GM18867 (cell line): Measurements from ENCODE around the gene HAUS7.

Experiments used
- ATAC-seq: cut with Tn5 transposase; IDR thresholded peaks from one replicate; pipeline ENCODE4 v1.9.1; 2021; ENCODE audit warnings: mild to moderate bottlenecking, moderate library complexity; ENCODE audit not compliant: unreplicated experiment

Gene HAUS7

DNA sequence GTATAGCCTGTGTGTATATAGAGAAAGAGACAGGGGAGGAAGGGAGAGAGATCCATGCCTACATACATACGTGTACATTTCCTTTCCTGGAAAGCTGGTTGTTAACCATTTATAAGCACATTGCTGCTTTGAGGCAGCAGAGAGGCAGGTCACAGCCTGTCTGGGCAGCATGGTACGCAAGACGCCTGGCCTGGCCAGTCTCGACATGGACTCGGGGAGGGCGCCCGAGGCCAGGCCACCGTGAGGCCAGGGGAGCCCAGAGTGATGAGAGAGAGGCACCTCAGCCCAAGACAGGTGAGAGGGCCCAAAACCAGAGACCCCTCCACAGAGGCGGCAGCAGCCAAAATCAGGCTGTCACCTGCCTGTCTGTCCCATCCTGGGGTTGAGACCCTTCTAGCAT is 28.4 kb downstream of the HAUS7 start:
- ATAC-seq = no peak

DNA sequence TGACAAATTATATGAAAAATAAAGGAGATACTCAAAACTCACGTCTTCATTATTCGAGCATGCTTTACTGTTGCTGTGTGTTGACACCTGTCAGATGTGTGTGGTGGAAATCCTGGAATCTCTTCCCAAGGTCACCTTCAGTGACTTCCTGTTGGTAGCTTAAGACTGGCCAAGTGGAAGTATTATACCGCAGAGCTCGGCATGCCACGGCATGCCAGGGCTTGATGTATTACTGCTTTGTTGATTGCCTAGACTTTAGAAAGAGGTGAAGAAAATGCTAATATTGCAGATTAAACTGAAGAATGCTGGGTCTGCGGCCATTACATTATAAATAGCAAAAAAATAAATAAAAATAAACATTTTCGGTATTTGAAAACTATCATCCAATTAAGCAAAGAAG is 29.1 kb downstream of the HAUS7 start:
- ATAC-seq = no peak

GRCh38 chrX:153440556-153441135 is 29.7 kb downstream of the HAUS7 start:
- ATAC-seq = no peak

GRCh38 chrX:153439977-153440376 is 30.4 kb downstream of the HAUS7 start:
- no peak for ATAC-seq

GRCh38 chrX:153438532-153438931 is 31.8 kb downstream of the HAUS7 start:
- ATAC-seq = no peak

DNA sequence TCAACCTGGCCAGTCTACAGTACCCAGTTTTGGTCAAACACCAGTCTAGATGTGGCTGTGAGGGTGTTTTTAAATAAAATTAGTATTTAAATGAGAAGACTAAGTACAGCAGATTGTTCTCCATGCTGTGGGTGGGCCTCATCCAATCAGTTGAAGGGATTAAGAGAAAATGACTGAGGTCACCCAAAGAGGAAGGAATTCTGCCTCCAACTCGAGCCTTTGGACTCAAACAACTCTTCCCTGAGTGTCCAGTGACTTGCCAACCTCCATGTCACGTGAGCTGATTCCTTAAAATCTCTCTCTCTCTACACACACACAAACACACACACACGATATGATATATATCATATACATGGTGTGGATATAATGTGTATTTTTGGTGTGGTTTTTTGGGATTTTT is 34.5 kb downstream of the HAUS7 start:
- ATAC-seq = no peak

DNA sequence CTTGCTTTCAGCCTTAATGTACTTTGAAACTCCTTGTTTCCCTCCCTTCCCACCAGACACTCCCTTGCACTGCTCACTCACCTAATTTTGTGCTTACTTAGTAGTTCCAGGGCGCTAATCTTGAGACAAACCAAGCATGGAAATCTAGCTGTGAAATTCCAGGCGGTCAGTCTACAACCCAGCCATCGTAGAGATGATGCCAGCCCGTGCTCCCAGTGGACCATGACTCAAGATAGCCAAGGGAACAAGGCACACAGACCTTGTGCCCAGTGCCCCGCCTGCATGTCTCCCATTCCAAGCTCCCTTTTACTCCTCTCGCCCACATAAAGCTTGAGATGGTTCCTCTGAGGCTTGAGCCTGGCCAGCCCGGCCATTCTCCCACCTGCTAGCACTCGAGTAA is 35.6 kb downstream of the HAUS7 start:
- no peak for ATAC-seq

DNA sequence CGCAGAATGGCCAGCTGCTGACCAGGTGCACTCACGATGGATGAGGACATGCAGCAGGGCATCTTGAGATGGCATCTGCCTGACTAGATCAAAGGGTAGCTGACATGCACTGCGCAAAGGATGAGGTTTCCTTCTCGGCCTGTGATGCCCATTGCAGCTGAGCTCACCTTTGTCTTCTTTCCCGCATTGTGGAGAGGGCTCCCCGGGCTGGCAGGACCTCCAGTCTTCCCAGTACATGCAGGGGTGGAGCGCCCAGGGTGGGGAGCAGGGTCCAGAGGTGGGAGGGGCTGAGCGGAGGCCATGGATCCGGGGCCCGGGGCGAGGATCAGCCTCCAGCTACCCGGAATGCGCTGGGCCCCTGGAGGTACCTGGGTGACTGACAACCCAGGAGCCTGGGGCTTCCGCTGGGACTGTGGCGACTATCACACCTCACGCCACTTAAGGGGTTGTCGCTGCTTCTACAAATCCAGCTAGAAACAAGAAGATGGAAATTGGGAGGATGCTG is 36.5 kb downstream of the HAUS7 start:
- no peak for ATAC-seq

DNA sequence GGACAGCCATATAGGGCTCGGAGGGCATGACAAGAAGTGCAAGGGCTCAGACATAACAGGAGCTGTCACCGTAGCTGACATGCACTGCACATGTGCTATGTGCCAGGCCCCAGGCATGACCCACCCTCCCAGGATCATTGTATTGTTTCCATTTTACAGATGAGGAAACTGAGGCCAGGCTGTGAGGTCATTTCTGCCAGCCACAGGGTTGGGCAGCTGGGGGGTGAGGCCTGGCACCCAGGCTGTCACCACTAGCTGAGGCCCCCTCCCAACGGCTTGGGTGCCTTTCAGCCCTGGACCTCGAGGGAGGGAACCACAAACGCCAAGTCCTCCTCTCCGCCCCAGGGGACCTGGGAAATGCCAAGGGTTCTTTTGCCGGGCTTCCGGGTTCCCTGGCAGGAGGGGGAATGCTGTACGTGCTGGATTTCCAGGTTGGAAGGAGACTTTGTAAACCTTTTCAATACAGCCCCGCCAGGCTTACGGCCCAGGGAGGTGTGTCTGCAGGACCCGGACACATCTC is 37.2 kb downstream of the HAUS7 start:
- ATAC-seq = no peak

- ATAC-seq = no peak
These were observed 39.6 kb downstream of the HAUS7 start for GRCh38 chrX:153430796-153431195.

DNA sequence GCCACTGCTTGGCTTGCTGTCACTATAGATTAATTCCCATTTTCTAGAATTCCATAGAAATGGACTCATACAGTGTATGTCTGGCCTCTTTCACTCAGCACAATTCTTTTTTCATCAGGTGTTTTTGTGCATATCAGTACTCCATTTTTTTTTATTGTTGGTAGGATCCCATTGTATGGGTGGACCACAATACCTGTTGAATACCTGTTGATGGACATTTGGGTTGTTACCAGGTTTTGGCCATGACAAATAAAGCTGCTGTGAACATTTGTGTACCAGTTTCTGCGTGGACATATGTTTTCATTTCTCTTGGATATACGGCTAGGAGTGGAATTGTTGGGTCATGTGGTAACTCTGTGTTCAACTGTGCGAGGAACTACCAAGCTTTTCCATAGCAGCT is 44.2 kb downstream of the HAUS7 start:
- ATAC-seq = no peak

- no peak for ATAC-seq
These were observed 46.7 kb downstream of the HAUS7 start for GRCh38 chrX:153423652-153424051.

- no peak for ATAC-seq
These were observed 48.5 kb downstream of the HAUS7 start for GRCh38 chrX:153421856-153422255.

DNA sequence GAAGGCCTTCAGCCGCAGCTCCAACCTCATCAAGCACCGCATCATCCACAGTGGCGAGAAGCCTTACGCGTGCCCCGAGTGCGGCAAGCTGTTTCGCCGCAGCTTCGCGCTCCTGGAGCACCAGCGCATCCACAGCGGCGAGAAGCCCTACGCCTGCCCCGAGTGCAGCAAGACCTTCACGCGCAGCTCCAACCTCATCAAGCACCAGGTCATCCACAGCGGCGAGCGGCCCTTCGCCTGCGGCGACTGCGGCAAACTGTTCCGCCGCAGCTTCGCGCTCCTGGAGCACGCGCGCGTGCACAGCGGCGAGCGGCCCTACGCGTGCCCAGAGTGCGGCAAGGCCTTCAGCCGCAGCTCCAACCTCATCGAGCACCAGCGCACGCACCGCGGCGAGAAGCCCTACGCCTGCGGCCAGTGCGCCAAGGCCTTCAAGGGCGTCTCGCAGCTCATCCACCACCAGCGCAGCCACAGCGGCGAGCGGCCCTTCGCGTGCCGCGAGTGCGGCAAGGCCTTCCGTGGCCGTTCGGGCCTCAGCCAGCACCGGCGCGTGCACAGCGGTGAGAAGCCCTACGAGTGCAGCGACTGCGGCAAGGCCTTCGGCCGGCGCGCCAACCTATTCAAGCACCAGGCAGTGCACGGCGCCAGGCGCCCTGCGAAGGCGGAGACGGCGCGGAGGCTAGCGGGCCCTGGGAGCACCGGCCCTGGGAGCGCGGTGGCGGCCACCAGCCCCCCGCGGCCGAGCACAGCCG is 49.4 kb downstream of the HAUS7 start:
- no peak for ATAC-seq

- no peak for ATAC-seq
These were observed 52.7 kb downstream of the HAUS7 start for GRCh38 chrX:153417637-153418036.

DNA sequence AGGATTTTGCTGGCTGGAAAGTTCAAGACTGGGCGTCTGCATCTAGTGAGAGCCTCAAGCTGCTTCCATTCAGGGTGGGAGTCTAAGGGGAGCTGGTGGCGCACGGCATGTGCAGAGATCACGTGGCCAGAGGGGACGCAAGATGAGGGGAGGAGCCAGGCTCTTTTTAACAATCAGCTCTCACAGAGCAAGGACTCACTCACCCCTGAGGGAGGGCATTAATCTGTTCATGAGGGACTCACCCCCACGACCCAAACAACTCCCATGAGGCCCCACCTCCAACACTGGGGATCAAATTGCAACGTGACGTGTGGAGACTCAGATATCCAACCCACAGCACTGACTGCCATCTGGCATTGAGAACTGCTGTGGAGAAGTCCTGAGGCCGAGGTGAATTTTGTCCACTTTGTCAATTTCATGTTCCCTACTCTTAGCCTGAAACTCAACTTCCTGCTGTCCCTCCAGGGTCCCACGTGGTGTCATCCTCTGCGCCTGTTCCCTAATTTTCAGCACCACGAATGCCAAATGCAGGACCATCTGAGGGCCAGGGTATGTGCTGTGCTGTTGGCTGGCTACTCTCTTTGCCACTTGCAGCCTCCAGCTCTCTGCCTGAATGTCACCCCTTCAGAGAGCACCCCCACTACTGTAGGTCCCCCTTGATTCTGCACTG is 53.5 kb downstream of the HAUS7 start:
- ATAC-seq = no peak

DNA sequence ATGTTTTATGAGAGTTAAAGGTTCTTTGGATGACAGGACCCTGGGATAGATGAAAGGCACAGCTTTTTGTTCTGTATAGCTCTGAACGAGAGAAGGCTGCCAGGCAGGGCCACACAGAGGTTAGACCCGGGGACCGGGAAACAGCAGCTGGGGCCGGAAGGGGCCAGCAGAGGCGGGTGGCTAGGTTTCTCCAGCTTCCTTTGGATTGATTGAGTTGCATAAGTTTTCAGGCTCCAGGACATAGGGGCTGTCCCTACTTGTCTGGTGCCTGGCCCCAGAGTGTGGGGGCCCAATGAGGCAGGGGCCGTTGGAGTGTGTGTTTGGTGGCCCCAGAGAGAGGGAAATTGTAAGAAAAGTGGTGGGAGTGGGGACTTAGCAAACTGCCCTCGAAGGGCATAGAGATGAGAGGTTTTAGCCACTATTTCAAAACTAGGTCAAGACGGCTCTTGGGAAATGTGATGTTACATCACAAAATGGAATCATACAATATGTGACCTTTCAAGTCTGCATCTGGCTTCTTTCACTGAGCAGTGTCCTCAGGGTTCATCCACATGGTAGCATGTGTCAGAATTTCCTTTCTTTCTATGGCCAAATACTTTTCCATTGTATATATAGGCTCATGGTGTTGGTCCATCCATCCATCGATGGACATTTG is 55.4 kb downstream of the HAUS7 start:
- no peak for ATAC-seq

GRCh38 chrX:153413731-153414130 is 56.6 kb downstream of the HAUS7 start:
- no peak for ATAC-seq

DNA sequence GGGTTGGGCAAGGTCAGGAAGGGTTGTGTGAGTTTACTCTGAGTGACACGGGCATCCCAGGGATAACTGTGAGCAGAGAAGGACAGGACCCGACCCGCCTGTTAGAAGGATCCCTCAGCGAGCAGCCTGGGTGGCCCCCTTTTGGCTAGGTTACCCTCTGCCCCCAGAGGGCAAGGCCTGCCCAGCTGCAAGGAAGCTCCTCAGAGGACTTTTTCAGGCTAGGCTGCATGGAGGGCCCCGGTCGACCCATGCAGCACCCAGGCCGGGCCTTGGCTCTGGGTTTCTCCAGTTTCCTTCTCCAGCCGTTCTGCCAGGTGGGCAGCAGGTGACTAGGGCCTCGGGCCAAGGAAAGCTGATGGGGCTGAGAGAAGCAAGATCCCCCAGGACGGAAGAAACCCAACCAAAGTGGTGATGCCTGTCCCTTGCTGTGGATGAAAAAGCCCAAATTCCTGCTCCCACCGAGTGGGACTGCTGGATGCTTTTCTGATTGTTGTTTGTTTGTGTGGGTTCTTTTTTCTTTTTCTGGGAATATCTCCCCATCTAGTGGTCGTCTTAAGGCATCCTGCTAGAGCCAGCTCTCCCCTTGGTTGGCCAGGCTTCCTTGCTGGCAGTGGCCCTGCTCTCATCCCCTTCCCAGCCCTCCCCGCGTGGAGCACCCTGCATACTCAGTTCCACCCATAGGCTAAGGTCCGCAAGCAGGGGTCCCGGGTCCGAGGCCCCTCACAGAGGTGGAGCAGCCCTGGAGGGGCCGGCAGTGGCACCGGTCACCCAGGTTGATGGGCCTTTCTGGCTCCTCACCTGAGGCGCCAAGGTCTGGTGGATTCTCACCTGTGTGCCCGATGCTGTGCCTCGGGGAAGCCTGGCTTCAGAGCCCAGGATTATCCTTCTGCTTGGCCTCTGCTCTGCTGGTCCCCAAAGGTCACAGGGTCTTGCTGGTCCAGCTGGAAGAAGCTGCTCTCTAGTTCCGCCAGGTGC is 57.3 kb downstream of the HAUS7 start:
- ATAC-seq = no peak

- ATAC-seq = no peak
These were observed 58.3 kb downstream of the HAUS7 start for GRCh38 chrX:153411988-153412574.
